Brain microvascular endothelial cell (primary cell): ENCODE results near the gene MXRA7.

ENCODE experiments used
- DNase-seq: peaks from one replicate; pipeline ENCODE4 v3.0.0-alpha.2; 2020
- H3K27ac ChIP-seq: fragments of 250-450 bp; sonication (Bioruptor Pico); 2 replicates; pipeline ENCODE4 v1.5.1; 2020; ENCODE audit warnings: mild to moderate bottlenecking, moderate library complexity
- H3K27me3 ChIP-seq: fragments of 250-450 bp; sonication (Bioruptor Pico); replicated peaks from 2 replicates; pipeline ENCODE4 v1.5.1; 2020; ENCODE audit warnings: mild to moderate bottlenecking
- H3K36me3 ChIP-seq: fragments of 250-450 bp; sonication (Bioruptor Pico); replicated peaks from 2 replicates; pipeline ENCODE4 v1.5.1; 2020; ENCODE audit warnings: mild to moderate bottlenecking
- H3K4me3 ChIP-seq: 2 replicates; pipeline ENCODE4 v1.5.1; 2011; ENCODE audit warnings: low read depth, mild to moderate bottlenecking, control low read depth, low read length, moderate library complexity
- CTCF ChIP-seq: IDR thresholded peaks from 2 replicates; pipeline ENCODE4 v1.5.1; 2011; ENCODE audit warnings: low read depth, mild to moderate bottlenecking, moderate library complexity, low read length, control low read depth, inconsistent platforms; ENCODE audit errors: missing control alignments
- in situ Hi-C: cut with HindIII; loops from 2 replicates; pipeline ENCODE4 v1.10.0; 2017; ENCODE audit warnings: low sequenced_read_pairs, low pct_ligation_motif_present

Gene MXRA7

GRCh38 chr17:76707985-76708807, 2.6 kb downstream of the MXRA7 start:
- no peaks in the 10 kb centered on the region for H3K27me3 ChIP-seq
- H3K4me3 ChIP-seq, result peak overlapping the region; percentile 78
- TF ChIP-seq CTCF, result peak; percentile 61
- DNase-seq, result no peak
- H3K36me3 ChIP-seq, result peaks cover 11% of the 10 kb centered on the region
- peak overlapping the region; percentile 87 for H3K27ac ChIP-seq
- in situ Hi-C loops, result no loop called here

- H3K36me3 ChIP-seq, result peaks cover 8% of the 10 kb centered on the region
- no peaks in the 10 kb centered on the region for H3K27me3 ChIP-seq
- in situ Hi-C loops, result no loop called here
- H3K27ac ChIP-seq, result no peak overlapping the region
- no peak for DNase-seq
- no peak overlapping the region for H3K4me3 ChIP-seq
- no peak for TF ChIP-seq CTCF
These were observed 3.9 kb downstream of the MXRA7 start for GRCh38 chr17:76706817-76707216.

GRCh38 chr17:76704805-76705204, 6.0 kb downstream of the MXRA7 start:
- in situ Hi-C loops, result no loop called here
- peak; percentile 7 for TF ChIP-seq CTCF
- Histone ChIP-seq H3K27me3 (no peaks in the 10 kb centered on the region), H3K27ac (no peak overlapping the region), H3K36me3 (peaks cover 7% of the 10 kb centered on the region), H3K4me3 (no peak overlapping the region)
- DNase-seq, result no peak

GRCh38 chr17:76702941-76703637, 7.7 kb downstream of the MXRA7 start:
- Histone ChIP-seq H3K27ac (no peak overlapping the region), H3K4me3 (no peak overlapping the region), H3K27me3 (no peaks in the 10 kb centered on the region), H3K36me3 (peaks cover 8% of the 10 kb centered on the region)
- DNase-seq, result no peak
- TF ChIP-seq CTCF, result no peak
- in situ Hi-C loops, result no loop called here

- H3K4me3 ChIP-seq, result no peak overlapping the region
- no peak overlapping the region for H3K27ac ChIP-seq
- no peak for TF ChIP-seq CTCF
- H3K27me3 ChIP-seq, result no peaks in the 10 kb centered on the region
- H3K36me3 ChIP-seq, result peaks cover 3% of the 10 kb centered on the region
- in situ Hi-C loops, result no loop called here
- DNase-seq, result no peak
These were observed 8.7 kb downstream of the MXRA7 start for GRCh38 chr17:76702076-76702475.
